ENCODE results near the gene SAFB2.

The SAFB2 gene

GRCh38 chr19:5579697-5580096, 42.9 kb downstream of the SAFB2 start:
- Histone ChIP-seq H3K4me2 (ENCODE audit: low read length) (no peak overlapping the region), H3K4me3 (ENCODE audit: low read depth, low read length) (no peak overlapping the region), H3K9me3 (ENCODE audit: control insufficient read depth, low read length) (no peaks in the 10 kb centered on the region), H3K79me2 (no peaks in the 10 kb centered on the region), H3K4me1 (peaks cover 3% of the 10 kb centered on the region), H3K27ac (no peak overlapping the region), H3K36me3 (ENCODE audit: control insufficient read depth, insufficient read depth, low read length) (no peaks in the 10 kb centered on the region), H3K27me3 (ENCODE audit: control insufficient read depth, insufficient read depth, low read length) (no peaks in the 10 kb centered on the region), H3K9ac (no peak overlapping the region), H2AFZ (no peak overlapping the region)
- no peak for TF ChIP-seq CTCF (IDR thresholded peaks at IDR 0.05)

GRCh38 chr19:5579286-5579685, 43.3 kb downstream of the SAFB2 start:
- H3K4me3 ChIP-seq (ENCODE audit: low read depth, low read length), result no peak overlapping the region
- H3K9me3 ChIP-seq (ENCODE audit: control insufficient read depth, low read length), result no peaks in the 10 kb centered on the region
- H3K27ac ChIP-seq, result no peak overlapping the region
- peaks cover 3% of the 10 kb centered on the region for H3K4me1 ChIP-seq
- no peak overlapping the region for H3K4me2 ChIP-seq (ENCODE audit: low read length)
- no peak overlapping the region for H2AFZ ChIP-seq
- H3K36me3 ChIP-seq (ENCODE audit: control insufficient read depth, insufficient read depth, low read length), result no peaks in the 10 kb centered on the region
- no peak overlapping the region for H3K9ac ChIP-seq
- TF ChIP-seq CTCF (IDR thresholded peaks at IDR 0.05), result no peak
- H3K27me3 ChIP-seq (ENCODE audit: control insufficient read depth, insufficient read depth, low read length), result no peaks in the 10 kb centered on the region
- no peaks in the 10 kb centered on the region for H3K79me2 ChIP-seq

GRCh38 chr19:5578097-5578846, 44.3 kb downstream of the SAFB2 start:
- no peak overlapping the region for H3K4me2 ChIP-seq (ENCODE audit: low read length)
- H3K9ac ChIP-seq, result no peak overlapping the region
- no peak overlapping the region for H3K4me3 ChIP-seq (ENCODE audit: low read depth, low read length)
- H3K27me3 ChIP-seq (ENCODE audit: control insufficient read depth, insufficient read depth, low read length), result no peaks in the 10 kb centered on the region
- TF ChIP-seq CTCF (IDR thresholded peaks at IDR 0.05), result peak; percentile 98
- no peaks in the 10 kb centered on the region for H3K79me2 ChIP-seq
- H3K36me3 ChIP-seq (ENCODE audit: control insufficient read depth, insufficient read depth, low read length), result no peaks in the 10 kb centered on the region
- peaks cover 3% of the 10 kb centered on the region for H3K4me1 ChIP-seq
- no peak overlapping the region for H3K27ac ChIP-seq
- peak overlapping the region; percentile 75 for H2AFZ ChIP-seq
- H3K9me3 ChIP-seq (ENCODE audit: control insufficient read depth, low read length), result no peaks in the 10 kb centered on the region

- no peaks in the 10 kb centered on the region for H3K79me2 ChIP-seq
- H3K9ac ChIP-seq, result no peak overlapping the region
Measured at GRCh38 chr19:5575590-5575989, 47.0 kb downstream of the SAFB2 start.

More at GRCh38 chr19:5575590-5575989, 47.0 kb downstream of the SAFB2 start:
- H3K4me3 ChIP-seq (ENCODE audit: low read depth, low read length), result no peak overlapping the region
- no peak overlapping the region for H3K27ac ChIP-seq
- TF ChIP-seq CTCF (IDR thresholded peaks at IDR 0.05), result no peak
- H3K4me2 ChIP-seq (ENCODE audit: low read length), result no peak overlapping the region
- H3K36me3 ChIP-seq (ENCODE audit: control insufficient read depth, insufficient read depth, low read length), result no peaks in the 10 kb centered on the region
- no peaks in the 10 kb centered on the region for H3K9me3 ChIP-seq (ENCODE audit: control insufficient read depth, low read length)
- peaks cover 3% of the 10 kb centered on the region for H3K4me1 ChIP-seq
- no peak overlapping the region for H2AFZ ChIP-seq
- no peaks in the 10 kb centered on the region for H3K27me3 ChIP-seq (ENCODE audit: control insufficient read depth, insufficient read depth, low read length)
